ENCODE data around the gene MRPS9. TPM values are rescaled to one million over a fixed set of nuclear protein-coding genes. Genes with fewer than 3 reads are reported as not detected.
A peak's percentile ranks its signal among the peaks of the same experiment; 100 is the strongest.

Gene MRPS9
- total RNA-seq, 1 donor from 2014 or later = 42.3 TPM

DNA sequence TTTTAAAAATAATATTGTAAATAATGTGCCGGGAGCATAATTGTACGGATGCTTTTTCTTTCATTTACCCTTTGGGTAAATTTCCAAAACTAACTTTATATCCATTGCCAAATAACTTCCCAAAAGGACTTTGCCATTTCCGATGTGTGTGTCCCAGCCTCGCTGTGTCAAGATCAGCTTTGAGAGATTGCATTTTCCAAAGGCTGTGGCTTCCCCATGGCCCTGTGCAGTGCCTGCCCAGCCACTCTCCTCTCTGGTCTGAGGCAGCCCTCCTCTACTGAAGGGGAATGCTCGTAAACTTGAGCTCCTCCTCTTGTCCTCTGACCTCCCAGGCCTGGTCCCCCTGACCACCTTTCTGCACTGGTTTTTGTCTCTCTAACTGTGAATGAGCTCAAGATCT is 78.5 kb downstream of the MRPS9 start:
- Mint-ChIP-seq H3K27me3 (peaks cover 3% of the 10 kb centered on the region), H3K4me1 (ENCODE audit: low read depth) (no peaks in the 10 kb centered on the region), H3K9me3 (ENCODE audit: low read depth) (no peaks in the 10 kb centered on the region), H3K27ac (no peak overlapping the region), H3K4me3 (ENCODE audit: low read depth) (no peak overlapping the region), H3K36me3 (ENCODE audit: insufficient read depth) (no peaks in the 10 kb centered on the region)
- no peak for DNase-seq (ENCODE audit: low spot score, unreplicated experiment)
- TF ChIP-seq, protein P1, sequence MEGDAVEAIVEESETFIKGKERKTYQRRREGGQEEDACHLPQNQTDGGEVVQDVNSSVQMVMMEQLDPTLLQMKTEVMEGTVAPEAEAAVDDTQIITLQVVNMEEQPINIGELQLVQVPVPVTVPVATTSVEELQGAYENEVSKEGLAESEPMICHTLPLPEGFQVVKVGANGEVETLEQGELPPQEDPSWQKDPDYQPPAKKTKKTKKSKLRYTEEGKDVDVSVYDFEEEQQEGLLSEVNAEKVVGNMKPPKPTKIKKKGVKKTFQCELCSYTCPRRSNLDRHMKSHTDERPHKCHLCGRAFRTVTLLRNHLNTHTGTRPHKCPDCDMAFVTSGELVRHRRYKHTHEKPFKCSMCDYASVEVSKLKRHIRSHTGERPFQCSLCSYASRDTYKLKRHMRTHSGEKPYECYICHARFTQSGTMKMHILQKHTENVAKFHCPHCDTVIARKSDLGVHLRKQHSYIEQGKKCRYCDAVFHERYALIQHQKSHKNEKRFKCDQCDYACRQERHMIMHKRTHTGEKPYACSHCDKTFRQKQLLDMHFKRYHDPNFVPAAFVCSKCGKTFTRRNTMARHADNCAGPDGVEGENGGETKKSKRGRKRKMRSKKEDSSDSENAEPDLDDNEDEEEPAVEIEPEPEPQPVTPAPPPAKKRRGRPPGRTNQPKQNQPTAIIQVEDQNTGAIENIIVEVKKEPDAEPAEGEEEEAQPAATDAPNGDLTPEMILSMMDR (IDR thresholded peaks at IDR 0.05; ENCODE audit: unreplicated experiment) = no peak

DNA sequence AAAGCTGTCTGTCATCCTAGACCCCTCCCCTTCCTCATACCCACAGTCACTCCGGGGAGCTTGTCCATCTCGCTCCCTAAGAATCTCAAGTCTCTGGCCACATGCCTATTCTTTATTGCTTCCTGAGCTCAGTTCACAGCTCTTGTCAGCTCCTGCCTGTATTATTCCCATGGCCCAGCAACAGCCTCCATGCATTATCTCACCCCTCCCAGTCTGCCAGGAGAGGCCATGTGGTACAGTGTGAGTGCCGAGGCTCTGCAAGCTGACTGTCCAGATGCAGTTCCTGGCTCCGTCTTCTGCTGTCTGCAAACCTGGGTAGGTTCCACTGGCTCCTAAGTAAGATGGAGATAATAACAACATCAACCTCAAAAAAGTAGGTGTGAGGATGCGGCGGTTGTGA is 79.7 kb downstream of the MRPS9 start:
- no peaks in the 10 kb centered on the region for H3K4me1 Mint-ChIP-seq (ENCODE audit: low read depth)
- H3K27me3 Mint-ChIP-seq = peaks cover 3% of the 10 kb centered on the region
- H3K9me3 Mint-ChIP-seq (ENCODE audit: low read depth) = no peaks in the 10 kb centered on the region
- H3K4me3 Mint-ChIP-seq (ENCODE audit: low read depth) = no peak overlapping the region
- H3K27ac Mint-ChIP-seq = no peak overlapping the region
- H3K36me3 Mint-ChIP-seq (ENCODE audit: insufficient read depth) = no peaks in the 10 kb centered on the region
- no peak for DNase-seq (ENCODE audit: low spot score, unreplicated experiment)
- TF ChIP-seq, protein P1 (IDR thresholded peaks at IDR 0.05; ENCODE audit: unreplicated experiment) = no peak

GRCh38 chr2:105118960-105119359 is 81.1 kb downstream of the MRPS9 start:
- H3K9me3 Mint-ChIP-seq (ENCODE audit: low read depth) = no peaks in the 10 kb centered on the region
- no peaks in the 10 kb centered on the region for H3K4me1 Mint-ChIP-seq (ENCODE audit: low read depth)
- H3K27ac Mint-ChIP-seq = no peak overlapping the region
- DNase-seq (ENCODE audit: low spot score, unreplicated experiment) = peak; percentile 31
- peaks cover 3% of the 10 kb centered on the region for H3K27me3 Mint-ChIP-seq
- H3K36me3 Mint-ChIP-seq (ENCODE audit: insufficient read depth) = no peaks in the 10 kb centered on the region
- TF ChIP-seq, protein P1 (IDR thresholded peaks at IDR 0.05; ENCODE audit: unreplicated experiment) = peak; percentile 55
- H3K4me3 Mint-ChIP-seq (ENCODE audit: low read depth) = peak overlapping the region; percentile 17

DNA sequence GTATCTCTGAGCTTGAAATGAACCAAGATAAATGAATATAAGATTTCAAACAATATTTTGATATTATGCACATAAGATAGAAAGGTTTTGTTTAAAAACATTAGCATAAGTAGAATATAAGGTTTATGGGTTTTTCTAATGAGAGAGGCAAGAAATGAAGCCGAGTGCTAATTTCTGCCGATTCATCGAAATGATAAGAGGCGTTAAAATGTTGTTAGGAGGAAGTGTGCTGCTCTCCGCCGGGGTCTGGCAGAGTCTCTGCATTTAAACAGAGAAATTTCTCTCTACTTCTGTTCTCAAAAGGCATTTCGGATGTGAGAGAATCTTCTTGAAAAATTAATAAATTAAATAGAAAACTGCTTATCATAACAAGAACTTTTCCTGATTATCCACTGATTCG is 83.6 kb downstream of the MRPS9 start:
- no peak overlapping the region for H3K27ac Mint-ChIP-seq
- no peaks in the 10 kb centered on the region for H3K9me3 Mint-ChIP-seq (ENCODE audit: low read depth)
- no peak for DNase-seq (ENCODE audit: low spot score, unreplicated experiment)
- no peaks in the 10 kb centered on the region for H3K4me1 Mint-ChIP-seq (ENCODE audit: low read depth)
- no peak overlapping the region for H3K4me3 Mint-ChIP-seq (ENCODE audit: low read depth)
- peaks cover 9% of the 10 kb centered on the region for H3K27me3 Mint-ChIP-seq
- TF ChIP-seq, protein P1 (IDR thresholded peaks at IDR 0.05; ENCODE audit: unreplicated experiment) = no peak
- H3K36me3 Mint-ChIP-seq (ENCODE audit: insufficient read depth) = no peaks in the 10 kb centered on the region

- Mint-ChIP-seq H3K36me3 (ENCODE audit: insufficient read depth) (no peaks in the 10 kb centered on the region), H3K27me3 (peaks cover 6% of the 10 kb centered on the region), H3K4me1 (ENCODE audit: low read depth) (no peaks in the 10 kb centered on the region), H3K9me3 (ENCODE audit: low read depth) (peaks cover 4% of the 10 kb centered on the region), H3K4me3 (ENCODE audit: low read depth) (no peak overlapping the region), H3K27ac (no peak overlapping the region)
- TF ChIP-seq, protein P1 (IDR thresholded peaks at IDR 0.05; ENCODE audit: unreplicated experiment) = peak; percentile 31
- no peak for DNase-seq (ENCODE audit: low spot score, unreplicated experiment)
Measured at GRCh38 chr2:105125428-105125827, 87.6 kb downstream of the MRPS9 start.

All from progenitor cell of endocrine pancreas (in vitro differentiated cells).